GM18502 (cell line): ENCODE data around the gene LRRC8D.
"Not testable (repeated sequence)": the region's sequence is repeated elsewhere in the genome, so short reads cannot be mapped to it uniquely, and the experiment has no call there.

Experiments used
- ATAC-seq: cut with Tn5 transposase; IDR thresholded peaks from one replicate; pipeline ENCODE4 v1.9.1; 2021; ENCODE audit warnings: mild to moderate bottlenecking; ENCODE audit not compliant: unreplicated experiment, poor library complexity

Gene LRRC8D

GRCh38 chr1:89980605-89981004 is 159.8 kb downstream of the LRRC8D start:
- no peak for ATAC-seq

- not testable (repeated sequence) for ATAC-seq
Observed at GRCh38 chr1:89982846-89983245, 162.0 kb downstream of the LRRC8D start.

GRCh38 chr1:89984564-89985116 is 163.8 kb downstream of the LRRC8D start:
- ATAC-seq: not testable (repeated sequence)

- ATAC-seq: no peak
Observed at GRCh38 chr1:89986020-89986419, 165.2 kb downstream of the LRRC8D start.
